Endodermal cell (in vitro differentiated cells): ENCODE data around the gene STRADA. TPM values are rescaled to one million over a fixed set of nuclear protein-coding genes. Genes with fewer than 3 reads are reported as not detected.

ENCODE experiments used
- DNase-seq: peaks from one replicate; pipeline ENCODE4 v3.0.0-alpha.2; 2017
- H3K27ac ChIP-seq: 2 replicates; pipeline ENCODE4 v1.5.1; 2013; ENCODE audit warnings: mild to moderate bottlenecking, low read depth, low read length, moderate library complexity
- H3K27me3 ChIP-seq: 2 replicates; pipeline ENCODE4 v1.6.1; 2013; ENCODE audit warnings: mild to moderate bottlenecking, low read length, moderate library complexity; ENCODE audit not compliant: insufficient read depth, control insufficient read depth, poor library complexity, severe bottlenecking
- H3K36me3 ChIP-seq: 2 replicates; pipeline ENCODE4 v1.7.0; 2013; ENCODE audit warnings: mild to moderate bottlenecking, low read length, moderate library complexity; ENCODE audit not compliant: control insufficient read depth, insufficient read depth
- H3K4me1 ChIP-seq: one replicate; pipeline ENCODE4 v1.7.0; 2013; ENCODE audit warnings: low read length; ENCODE audit not compliant: control insufficient read depth, insufficient read depth
- H3K4me3 ChIP-seq: 2 replicates; pipeline ENCODE4 v1.5.1; 2013; ENCODE audit warnings: mild to moderate bottlenecking, low read length, moderate library complexity
- H3K9ac ChIP-seq: 2 replicates; pipeline ENCODE4 v1.6.1; 2013; ENCODE audit warnings: mild to moderate bottlenecking, low read length, moderate library complexity; ENCODE audit not compliant: poor library complexity, severe bottlenecking; ENCODE audit errors: extremely low read depth
- H3K9me3 ChIP-seq: 2 replicates; pipeline ENCODE4 v1.6.1; 2013; ENCODE audit warnings: mild to moderate bottlenecking, low read length, moderate library complexity; ENCODE audit not compliant: control insufficient read depth
- H3K27ac Mint-ChIP-seq: 2 replicates; pipeline ENCODE4 v1.8.0; 2020; ENCODE audit warnings: mixed read lengths
- H3K27me3 Mint-ChIP-seq: 2 replicates; pipeline ENCODE4 v1.8.0; 2021; ENCODE audit warnings: mild to moderate bottlenecking, mixed read lengths; ENCODE audit not compliant: insufficient read depth
- H3K36me3 Mint-ChIP-seq: 2 replicates; pipeline ENCODE4 v1.8.0; 2020; ENCODE audit warnings: low read depth, mixed read lengths
- H3K4me1 Mint-ChIP-seq: 2 replicates; pipeline ENCODE4 v1.8.0; 2020; ENCODE audit warnings: mixed read lengths
- H3K4me3 Mint-ChIP-seq: 2 replicates; pipeline ENCODE4 v1.8.0; 2020; ENCODE audit warnings: mild to moderate bottlenecking, moderate library complexity, mixed read lengths
- H3K9me3 Mint-ChIP-seq: 2 replicates; pipeline ENCODE4 v1.8.0; 2020; ENCODE audit warnings: mild to moderate bottlenecking, mixed read lengths
- WGBS, 2 experiments: methylation state at CpG; one replicate each; pipeline versions ENCODE4 v1.1.5 to v1.1.7; 2013; ENCODE audit warnings: missing lambda C conversion rate in 2 of 2, mixed read lengths in 1 of 2; ENCODE audit not compliant: insufficient coverage in 1 of 2, insufficient read length in 1 of 2; 5-methylcytosine and 5-hydroxymethylcytosine counted together
- total RNA-seq, 2 donors: library from RNA; stranded (reverse); fragmentation: NEBNext Ultra II Directional in 1 of 2; extraction: Animal tissue kit (Norgen Biotek cat#: 25700) in 1 of 2; gene quantifications; 2 replicates in 1 of 2; 3 replicates in 1 of 2; pipeline ENCODE4 v1.2.1, GENCODE V29; 2021
- TF ChIP-seq, protein P1 (sequence below): fragments of 200-600 bp; sonication (generic); conservative IDR thresholded peaks from 2 replicates; pipeline ENCODE4 v1.5.0; 2021; ENCODE audit warnings: antibody characterized with exemption, mild to moderate bottlenecking

Gene STRADA
- total RNA-seq, 2 donors from 2014 or later: 49.7 to 73.1 TPM

DNA sequence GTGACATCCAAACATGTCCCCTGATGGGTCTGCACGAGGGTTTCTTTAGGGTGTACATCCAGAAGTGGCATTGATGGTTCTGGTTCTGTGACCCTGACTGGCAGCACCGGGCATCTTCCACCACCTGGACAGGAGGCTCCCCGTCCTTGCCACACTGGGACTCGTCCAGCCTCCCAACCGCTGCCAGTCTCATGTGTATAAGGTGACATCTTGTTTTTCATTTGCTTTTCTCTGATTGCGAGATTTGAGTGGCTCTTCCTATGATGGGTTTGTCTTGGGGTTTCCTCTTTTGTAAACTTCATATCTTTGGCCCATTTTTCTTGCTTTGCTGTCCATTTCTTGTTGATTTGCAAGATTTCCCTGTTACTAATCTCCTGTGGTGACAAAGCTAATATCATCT lies 32.5 kb downstream of the STRADA start:
- H3K9ac ChIP-seq: no peak overlapping the region
- Mint-ChIP-seq H3K36me3 (peaks cover 50% of the 10 kb centered on the region), H3K9me3 (no peaks in the 10 kb centered on the region), H3K4me1 (no peaks in the 10 kb centered on the region), H3K27ac (no peak overlapping the region), H3K27me3 (no peaks in the 10 kb centered on the region), H3K4me3 (no peak overlapping the region)
- no peaks in the 10 kb centered on the region for H3K27me3 ChIP-seq
- H3K4me3 ChIP-seq: no peak overlapping the region
- no peaks in the 10 kb centered on the region for H3K9me3 ChIP-seq
- peaks cover 49% of the 10 kb centered on the region for H3K36me3 ChIP-seq
- TF ChIP-seq, protein P1, sequence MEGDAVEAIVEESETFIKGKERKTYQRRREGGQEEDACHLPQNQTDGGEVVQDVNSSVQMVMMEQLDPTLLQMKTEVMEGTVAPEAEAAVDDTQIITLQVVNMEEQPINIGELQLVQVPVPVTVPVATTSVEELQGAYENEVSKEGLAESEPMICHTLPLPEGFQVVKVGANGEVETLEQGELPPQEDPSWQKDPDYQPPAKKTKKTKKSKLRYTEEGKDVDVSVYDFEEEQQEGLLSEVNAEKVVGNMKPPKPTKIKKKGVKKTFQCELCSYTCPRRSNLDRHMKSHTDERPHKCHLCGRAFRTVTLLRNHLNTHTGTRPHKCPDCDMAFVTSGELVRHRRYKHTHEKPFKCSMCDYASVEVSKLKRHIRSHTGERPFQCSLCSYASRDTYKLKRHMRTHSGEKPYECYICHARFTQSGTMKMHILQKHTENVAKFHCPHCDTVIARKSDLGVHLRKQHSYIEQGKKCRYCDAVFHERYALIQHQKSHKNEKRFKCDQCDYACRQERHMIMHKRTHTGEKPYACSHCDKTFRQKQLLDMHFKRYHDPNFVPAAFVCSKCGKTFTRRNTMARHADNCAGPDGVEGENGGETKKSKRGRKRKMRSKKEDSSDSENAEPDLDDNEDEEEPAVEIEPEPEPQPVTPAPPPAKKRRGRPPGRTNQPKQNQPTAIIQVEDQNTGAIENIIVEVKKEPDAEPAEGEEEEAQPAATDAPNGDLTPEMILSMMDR: no peak
- H3K4me1 ChIP-seq: no peaks in the 10 kb centered on the region
- WGBS, 2 experiments: 86 to 94% methylated on average over 6 of the region's 6 CpGs
- DNase-seq: peak; percentile 23
- no peak overlapping the region for H3K27ac ChIP-seq

DNA sequence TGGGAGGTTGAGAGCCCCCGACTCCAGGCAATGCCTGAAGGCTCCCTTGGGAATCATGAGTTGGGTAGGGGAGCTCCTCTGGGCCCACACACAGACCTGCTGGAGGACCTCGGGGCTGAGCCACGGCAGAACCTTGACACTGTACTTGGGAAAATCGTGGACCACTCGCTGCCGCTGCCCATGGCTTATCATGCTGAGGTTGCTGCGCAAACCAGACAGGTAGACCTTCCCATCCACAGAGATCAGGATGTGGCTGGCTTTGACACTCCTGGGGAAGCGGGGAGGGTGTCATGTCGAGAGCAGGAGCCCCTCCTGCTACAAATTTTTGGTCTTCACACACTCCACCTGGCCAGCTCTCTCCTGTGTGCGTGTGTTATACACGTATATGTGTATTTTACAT lies 34.4 kb downstream of the STRADA start:
- H3K27ac Mint-ChIP-seq: no peak overlapping the region
- DNase-seq: peak; percentile 43
- H3K9ac ChIP-seq: no peak overlapping the region
- no peaks in the 10 kb centered on the region for H3K9me3 Mint-ChIP-seq
- no peaks in the 10 kb centered on the region for H3K4me1 ChIP-seq
- TF ChIP-seq, protein P1: no peak
- no peaks in the 10 kb centered on the region for H3K27me3 Mint-ChIP-seq
- no peak overlapping the region for H3K4me3 Mint-ChIP-seq
- peaks cover 41% of the 10 kb centered on the region for H3K36me3 ChIP-seq
- no peak overlapping the region for H3K4me3 ChIP-seq
- no peaks in the 10 kb centered on the region for H3K27me3 ChIP-seq
- 93 to 96% methylated on average over 9 to 10 of the region's 11 CpGs for WGBS, 2 experiments
- no peaks in the 10 kb centered on the region for H3K9me3 ChIP-seq
- H3K4me1 Mint-ChIP-seq: peaks cover 17% of the 10 kb centered on the region
- H3K27ac ChIP-seq: no peak overlapping the region
- peaks cover 48% of the 10 kb centered on the region for H3K36me3 Mint-ChIP-seq

DNA sequence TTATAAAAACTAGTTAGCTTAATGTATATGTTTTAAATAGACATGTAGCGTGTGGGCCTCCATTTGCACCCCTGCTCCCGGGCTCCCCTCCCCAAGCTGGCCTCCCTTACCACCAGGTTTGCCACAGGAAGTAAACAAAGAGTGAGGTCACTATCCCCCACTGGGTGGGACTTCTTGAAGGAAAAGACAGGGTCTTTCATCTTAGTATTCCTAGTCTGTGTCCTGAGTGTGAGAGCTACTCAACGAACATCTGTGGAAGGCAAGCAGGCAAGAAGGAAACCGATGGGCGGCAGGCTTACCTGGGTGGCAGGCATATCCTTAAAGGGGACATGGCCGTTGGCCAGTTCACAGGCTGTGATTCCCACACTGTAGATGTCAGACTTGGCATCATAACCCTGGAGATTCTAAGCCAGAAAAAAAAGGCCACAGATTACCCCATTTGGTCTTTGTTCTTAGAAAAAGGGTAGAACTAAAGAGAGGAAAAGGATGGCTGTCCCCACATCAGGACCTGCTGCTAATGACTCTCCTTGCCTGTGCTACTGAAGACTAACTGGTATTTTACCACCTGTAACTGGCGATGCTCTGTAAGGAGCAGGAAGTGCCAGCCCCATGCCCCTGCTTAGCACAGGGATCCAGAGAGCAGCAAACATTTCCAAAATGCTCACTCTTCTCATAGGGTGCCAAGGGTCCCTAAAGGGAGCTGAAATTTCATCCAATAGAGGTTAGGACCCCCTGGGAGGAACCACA lies 35.1 kb downstream of the STRADA start:
- TF ChIP-seq, protein P1: no peak
- peak; percentile 54 for DNase-seq
- Mint-ChIP-seq H3K9me3 (no peaks in the 10 kb centered on the region), H3K4me1 (peaks cover 17% of the 10 kb centered on the region), H3K36me3 (peaks cover 42% of the 10 kb centered on the region), H3K27me3 (no peaks in the 10 kb centered on the region), H3K27ac (no peak overlapping the region), H3K4me3 (no peak overlapping the region)
- Histone ChIP-seq H3K4me1 (no peaks in the 10 kb centered on the region), H3K36me3 (peaks cover 41% of the 10 kb centered on the region), H3K9me3 (no peaks in the 10 kb centered on the region), H3K27me3 (no peaks in the 10 kb centered on the region), H3K27ac (no peak overlapping the region), H3K4me3 (no peak overlapping the region), H3K9ac (no peak overlapping the region)
- WGBS, 2 experiments: 90 to 91% methylated on average over 5 to 7 of the region's 7 CpGs
